HEK293 (cell line): ENCODE data around the gene SERTAD3.

Experiments
- BCL11A ChIP-seq: fragments of 450-650 bp; formaldehyde crosslinking; IDR thresholded peaks from 2 replicates; pipeline ENCODE4 v1.5.1; 2016; ENCODE audit warnings: low read depth, missing biosample characterization, missing genetic modification characterization
- CTCF ChIP-seq: fragments of 450-650 bp; formaldehyde crosslinking; IDR thresholded peaks from 2 replicates; pipeline ENCODE4 v1.5.1; 2016; ENCODE audit warnings: missing biosample characterization, missing genetic modification characterization
- ELK4 ChIP-seq: IDR thresholded peaks from 2 replicates; pipeline ENCODE4 v1.6.1; 2011; ENCODE audit warnings: mild to moderate bottlenecking, low read depth, low read length, borderline replicate concordance
- PRDM2 ChIP-seq: fragments of 450-650 bp; formaldehyde crosslinking; IDR thresholded peaks from 2 replicates; pipeline ENCODE4 v1.5.1; 2016; ENCODE audit warnings: missing biosample characterization, missing genetic modification characterization, borderline replicate concordance
- SP3 ChIP-seq: fragments of 450-650 bp; formaldehyde crosslinking; IDR thresholded peaks from 2 replicates; pipeline ENCODE4 v1.5.1; 2016; ENCODE audit warnings: missing biosample characterization, missing genetic modification characterization
- WT1 ChIP-seq: fragments of 450-650 bp; formaldehyde crosslinking; IDR thresholded peaks from 2 replicates; pipeline ENCODE4 v1.5.1; 2016; ENCODE audit warnings: missing biosample characterization, missing genetic modification characterization
- ZBTB6 ChIP-seq: fragments of 450-650 bp; formaldehyde crosslinking; IDR thresholded peaks from 2 replicates; pipeline ENCODE4 v1.5.1; 2017; ENCODE audit warnings: missing biosample characterization, missing genetic modification characterization
- ZFHX2 ChIP-seq: fragments of 450-650 bp; formaldehyde crosslinking; conservative IDR thresholded peaks from 2 replicates; pipeline ENCODE4 v1.5.1; 2016; ENCODE audit warnings: missing biosample characterization, missing genetic modification characterization
- ZFP37 ChIP-seq: fragments of 450-650 bp; formaldehyde crosslinking; IDR thresholded peaks from 2 replicates; pipeline ENCODE4 v1.5.1; 2016; ENCODE audit warnings: missing biosample characterization, missing genetic modification characterization
- ZNF148 ChIP-seq: fragments of 450-650 bp; formaldehyde crosslinking; IDR thresholded peaks from 2 replicates; pipeline ENCODE4 v1.5.0; 2017; ENCODE audit warnings: missing biosample characterization, missing genetic modification characterization, borderline replicate concordance
- ZNF18 ChIP-seq: fragments of 450-650 bp; formaldehyde crosslinking; IDR thresholded peaks from 2 replicates; pipeline ENCODE4 v1.5.1; 2016; ENCODE audit warnings: missing biosample characterization, missing genetic modification characterization
- ZNF341 ChIP-seq: fragments of 450-650 bp; formaldehyde crosslinking; IDR thresholded peaks from 2 replicates; pipeline ENCODE4; 2016; ENCODE audit warnings: low read depth, missing biosample characterization, missing genetic modification characterization
- ZNF398 ChIP-seq: fragments of 450-650 bp; formaldehyde crosslinking; IDR thresholded peaks from 2 replicates; pipeline ENCODE4 v1.5.1; 2017; ENCODE audit warnings: missing biosample characterization, missing genetic modification characterization
- ZNF501 ChIP-seq: fragments of 450-650 bp; formaldehyde crosslinking; IDR thresholded peaks from 2 replicates; pipeline ENCODE4 v1.5.1; 2016; ENCODE audit warnings: missing biosample characterization, missing genetic modification characterization
- ZNF514 ChIP-seq: fragments of 450-650 bp; formaldehyde crosslinking; IDR thresholded peaks from 2 replicates; pipeline ENCODE4 v1.5.1; 2016; ENCODE audit warnings: missing biosample characterization, missing genetic modification characterization
- ZNF529 ChIP-seq: fragments of 450-650 bp; formaldehyde crosslinking; IDR thresholded peaks from 2 replicates; pipeline ENCODE4 v1.5.1; 2017; ENCODE audit warnings: missing genetic modification characterization, missing biosample characterization; ENCODE audit not compliant: insufficient replicate concordance
- ZNF548 ChIP-seq: fragments of 450-650 bp; formaldehyde crosslinking; IDR thresholded peaks from 2 replicates; pipeline ENCODE4 v1.5.1; 2016; ENCODE audit warnings: missing biosample characterization, missing genetic modification characterization
- ZNF585B ChIP-seq: fragments of 450-650 bp; formaldehyde crosslinking; IDR thresholded peaks from 2 replicates; pipeline ENCODE4 v1.5.1; 2016; ENCODE audit warnings: missing biosample characterization, missing genetic modification characterization
- ZNF596 ChIP-seq: fragments of 450-650 bp; IDR thresholded peaks from 2 replicates; pipeline ENCODE4 v1.5.0; 2018; ENCODE audit warnings: missing biosample characterization, mild to moderate bottlenecking, missing genetic modification characterization, moderate library complexity
- ZNF600 ChIP-seq: fragments of 450-650 bp; formaldehyde crosslinking; IDR thresholded peaks from 2 replicates; pipeline ENCODE4 v1.5.1; 2016; ENCODE audit warnings: missing biosample characterization, missing genetic modification characterization
- ZNF837 ChIP-seq: fragments of 450-650 bp; formaldehyde crosslinking; IDR thresholded peaks from 2 replicates; pipeline ENCODE4 v1.5.1; 2016; ENCODE audit warnings: missing biosample characterization, missing genetic modification characterization
- ZSCAN30 ChIP-seq: fragments of 450-650 bp; IDR thresholded peaks from 2 replicates; pipeline ENCODE4 v1.5.1; 2018; ENCODE audit warnings: missing biosample characterization, mild to moderate bottlenecking, missing genetic modification characterization, moderate library complexity

SERTAD3 gene

GRCh38 chr19:40433391-40434216 lies 10.5 kb downstream of the SERTAD3 start (continued):
- TF ChIP-seq PRDM2 (tag by site-specific recombination), result no peak
- peak; percentile 46; the same call in 1 of the 2 replicates for TF ChIP-seq BCL11A (tag by site-specific recombination)
- 0 out of 2 replicates have a peak, but pooled peaks have one; percentile 19 for TF ChIP-seq ZNF18 (tag by site-specific recombination)
- no peak for TF ChIP-seq ZNF148
- peak; percentile 94 for TF ChIP-seq ZNF398 (tag by site-specific recombination)
- peak; percentile 51; the same call in 1 of the 2 replicates for TF ChIP-seq ZBTB6 (tag by site-specific recombination)
- no peak for TF ChIP-seq ZNF514 (tag by site-specific recombination)
- TF ChIP-seq ZNF501 (tag by site-specific recombination), result peak; percentile 73
- no peak for TF ChIP-seq ELK4
- peak; percentile 89 for TF ChIP-seq ZFP37 (tag by site-specific recombination)
- peak; percentile 69 for TF ChIP-seq ZNF341 (tag by site-specific recombination)
- TF ChIP-seq SP3 (tag by site-specific recombination), result peak; percentile 91
- no peak for TF ChIP-seq ZNF837 (tag by site-specific recombination)
- TF ChIP-seq ZNF548 (tag by site-specific recombination), result 0 out of 2 replicates have a peak, but pooled peaks have one; percentile 40
- TF ChIP-seq ZNF529 (tag by site-specific recombination), result no peak
- TF ChIP-seq CTCF (tag by site-specific recombination), result no peak
- TF ChIP-seq ZSCAN30 (tag by site-specific recombination), result peak; percentile 86
- peak; percentile 66; the same call in 1 of the 2 replicates for TF ChIP-seq ZFHX2 (tag by site-specific recombination)
- TF ChIP-seq WT1 (tag by site-specific recombination), result peak; percentile 65; the same call in 1 of the 2 replicates
- peak; percentile 60 for TF ChIP-seq ZNF585B (tag by site-specific recombination)
- peak; percentile 71 for TF ChIP-seq ZNF596 (tag by site-specific recombination)
- peak; percentile 30; the same call in 1 of the 2 replicates for TF ChIP-seq ZNF600 (tag by site-specific recombination)
